BJ (cell line): ENCODE data around the gene CCDC136. TPM values are rescaled to one million over a fixed set of nuclear protein-coding genes. Genes with fewer than 3 reads are reported as not detected.

Experiments used
- CTCF ChIA-PET: fragments of 350-600 bp; formaldehyde crosslinking; extraction: SDS; loops from one replicate; lab custom pipeline; 2021; ENCODE audit warnings: antibody characterized with exemption, inconsistent platforms; lab: Yijun Ruan, JAX
- POLR2A ChIA-PET: fragments of 300-600 bp; sonication (Branson Sonifier 250); formaldehyde crosslinking; extraction: SDS; loops from one replicate; lab custom pipeline; 2021; ENCODE audit warnings: antibody characterized with exemption; lab: Charles Lee
- DNase-seq: peaks from one replicate; pipeline ENCODE4 v3.0.0-alpha.2; 2011; ENCODE audit warnings: low read depth
- H3K27me3 ChIP-seq: 2 replicates; pipeline ENCODE4 v1.6.0; 2011; ENCODE audit warnings: low read length; ENCODE audit not compliant: control insufficient read depth, insufficient read depth
- H3K36me3 ChIP-seq: 2 replicates; pipeline ENCODE4 v1.5.1; 2011; ENCODE audit warnings: low read length; ENCODE audit not compliant: control insufficient read depth, insufficient read depth
- H3K4me3 ChIP-seq: 2 replicates; pipeline ENCODE4 v1.5.1; 2011; ENCODE audit warnings: low read depth, mild to moderate bottlenecking, control low read depth, low read length
- polyA plus RNA-seq: library from polyadenylated mRNA; depleted of rRNA; stranded (reverse); fragments of >200 nt; gene quantifications from 2 replicates; pipeline ENCODE4 v1.2.3, GENCODE V29; 2011; rRNA removed
- small RNA-seq: library from RNA; depleted of rRNA; stranded (forward); fragments of <200 nt; gene quantifications from one replicate; pipeline ENCODE3, GENCODE V24; 2012; ENCODE audit warnings: low replicate concordance, low read depth; ENCODE audit not compliant: insufficient read length
- TF ChIP-seq, protein P1 (sequence below): IDR thresholded peaks from 2 replicates; pipeline ENCODE4 v1.5.1; 2011; ENCODE audit warnings: low read depth, mild to moderate bottlenecking, control low read depth, inconsistent platforms, low read length, moderate library complexity; ENCODE audit not compliant: insufficient read depth

Gene CCDC136
- polyA plus RNA-seq, 1 experiment = 13.2 TPM

DNA sequence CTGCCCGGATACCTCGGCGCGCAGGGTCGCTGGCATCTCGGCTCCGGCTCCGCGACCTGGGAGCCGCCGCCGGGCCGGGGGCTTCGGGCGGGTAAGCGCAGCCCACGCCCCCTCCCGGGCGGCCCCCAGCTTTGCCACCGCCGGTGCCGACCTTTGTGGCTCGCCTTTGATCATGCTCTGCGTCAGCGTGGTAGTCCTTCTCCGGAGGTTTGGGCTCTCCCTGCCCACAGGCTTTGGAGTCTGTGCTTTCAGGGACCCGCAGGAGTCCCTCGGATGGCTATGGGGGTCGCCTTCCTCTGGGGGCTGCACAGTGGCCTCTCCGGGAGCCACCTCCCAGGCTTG, 78.1 kb downstream of the CCDC136 start:
- H3K27me3 ChIP-seq = peaks cover 9% of the 10 kb centered on the region
- H3K36me3 ChIP-seq = peaks cover 9% of the 10 kb centered on the region
- peak overlapping the region; percentile 39 for H3K4me3 ChIP-seq
- TF ChIP-seq, protein P1, sequence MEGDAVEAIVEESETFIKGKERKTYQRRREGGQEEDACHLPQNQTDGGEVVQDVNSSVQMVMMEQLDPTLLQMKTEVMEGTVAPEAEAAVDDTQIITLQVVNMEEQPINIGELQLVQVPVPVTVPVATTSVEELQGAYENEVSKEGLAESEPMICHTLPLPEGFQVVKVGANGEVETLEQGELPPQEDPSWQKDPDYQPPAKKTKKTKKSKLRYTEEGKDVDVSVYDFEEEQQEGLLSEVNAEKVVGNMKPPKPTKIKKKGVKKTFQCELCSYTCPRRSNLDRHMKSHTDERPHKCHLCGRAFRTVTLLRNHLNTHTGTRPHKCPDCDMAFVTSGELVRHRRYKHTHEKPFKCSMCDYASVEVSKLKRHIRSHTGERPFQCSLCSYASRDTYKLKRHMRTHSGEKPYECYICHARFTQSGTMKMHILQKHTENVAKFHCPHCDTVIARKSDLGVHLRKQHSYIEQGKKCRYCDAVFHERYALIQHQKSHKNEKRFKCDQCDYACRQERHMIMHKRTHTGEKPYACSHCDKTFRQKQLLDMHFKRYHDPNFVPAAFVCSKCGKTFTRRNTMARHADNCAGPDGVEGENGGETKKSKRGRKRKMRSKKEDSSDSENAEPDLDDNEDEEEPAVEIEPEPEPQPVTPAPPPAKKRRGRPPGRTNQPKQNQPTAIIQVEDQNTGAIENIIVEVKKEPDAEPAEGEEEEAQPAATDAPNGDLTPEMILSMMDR = no peak
- no peak for DNase-seq
- POLR2A ChIA-PET = no interaction called here
- CTCF ChIA-PET = interaction anchor here (1.5 to 2.9 kb wide), 3 partner anchors 10 to 13 kb away, joined by 4 to 15 read pairs (median 7); no protein-coding TSS in a partner anchor

DNA sequence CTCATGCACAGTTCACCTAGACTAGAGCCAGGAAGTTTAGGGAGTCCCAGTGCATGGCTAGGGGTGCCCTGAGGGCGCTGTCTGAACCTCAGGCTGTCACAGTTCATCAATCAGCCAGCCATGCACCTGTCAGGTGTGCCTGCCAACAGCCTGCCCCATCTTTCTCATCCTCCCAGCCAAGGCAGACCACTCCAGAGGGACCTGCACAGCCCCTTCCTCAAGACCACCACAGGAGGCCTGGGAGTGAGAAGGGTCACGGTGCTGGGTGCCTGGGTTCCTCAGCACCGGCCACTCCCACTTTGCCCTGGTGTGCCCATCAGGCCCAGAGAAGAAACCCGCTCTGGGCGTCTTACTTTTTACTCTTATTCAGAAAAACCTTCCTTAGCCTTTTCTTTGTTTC, 79.3 kb downstream of the CCDC136 start:
- no peak for DNase-seq
- TF ChIP-seq, protein P1 = no peak
- POLR2A ChIA-PET = no interaction called here
- Histone ChIP-seq H3K27me3 (peaks cover 9% of the 10 kb centered on the region), H3K4me3 (no peak overlapping the region), H3K36me3 (peaks cover 1% of the 10 kb centered on the region; the same call in 1 of the 2 replicates)
- CTCF ChIA-PET = interaction anchor here (0.8 to 2.9 kb wide), 4 partner anchors 9 to 287 kb away, joined by 3 to 15 read pairs (median 6); no protein-coding TSS in a partner anchor

Small RNA genes within 50 kb of the gene (small RNA-seq; reads per million reads assigned to genes)
- gene RN7SL81P = not detected

Other genes starting within 250 kb of the CCDC136 start
- 0.67 and 0.94 TPM in 2 replicates for gene GARIN1A, start 119.7 kb upstream of the CCDC136 start, polyA plus RNA-seq
- gene CALU, start 52.6 kb upstream of the CCDC136 start, polyA plus RNA-seq = 346 and 812 TPM in 2 replicates
- not detected in 2 replicates for gene OPN1SW, start 16.2 kb upstream of the CCDC136 start, polyA plus RNA-seq
- gene FLNC, start 38.4 kb downstream of the CCDC136 start, polyA plus RNA-seq = 24.6 and 58.6 TPM in 2 replicates
- gene ATP6V1F, start 70.9 kb downstream of the CCDC136 start, polyA plus RNA-seq = 192 and 198 TPM in 2 replicates
- 0.02 TPM in 1 of 2 replicates, not detected in the other for gene KCP, start 118.7 kb downstream of the CCDC136 start, polyA plus RNA-seq
- gene IRF5, start 146.0 kb downstream of the CCDC136 start, polyA plus RNA-seq = 0.26 and 0.36 TPM in 2 replicates